Activated CD8-positive, alpha-beta T cell treated with anti-CD3 and anti-CD28 coated beads, Interleukin-2, amount 10 ng/mL, durations not matched to agents 7 days and 5 days (primary cell): ENCODE data around the gene TMEM184A. TPM values are rescaled to one million over a fixed set of nuclear protein-coding genes. Genes with fewer than 3 reads are reported as not detected.

ENCODE experiments used
- ATAC-seq: fragments of 150-1000 bp; cut with Tn5 transposase; one replicate; pipeline ENCODE4 v1.10.0; 2021; ENCODE audit warnings: moderate library complexity
- CTCF ChIA-PET: fragments of 350-600 bp; sonication (Branson Sonifier 250); formaldehyde crosslinking; loops from one replicate; lab custom pipeline; 2021; ENCODE audit warnings: antibody characterized with exemption; lab: Charles Lee
- POLR2A ChIA-PET: fragments of 350-600 bp; sonication (Branson Sonifier 250); formaldehyde crosslinking; loops from one replicate; lab custom pipeline; 2021; ENCODE audit warnings: antibody characterized with exemption; lab: Charles Lee
- DNase-seq: peaks from one replicate; pipeline ENCODE4 v3.0.0-alpha.2; 2020
- H3K27ac Mint-ChIP-seq: one replicate; pipeline ENCODE4 v1.8.0; 2021; ENCODE audit warnings: mild to moderate bottlenecking, mixed read lengths
- H3K27me3 Mint-ChIP-seq: one replicate; pipeline ENCODE4 v1.8.0; 2021; ENCODE audit warnings: low read depth, mixed read lengths
- H3K36me3 Mint-ChIP-seq: one replicate; pipeline ENCODE4 v1.8.0; 2021; ENCODE audit warnings: low read depth, mixed read lengths
- H3K4me1 Mint-ChIP-seq: one replicate; pipeline ENCODE4 v1.8.0; 2021; ENCODE audit warnings: low read depth, mixed read lengths
- H3K4me3 Mint-ChIP-seq: one replicate; pipeline ENCODE4 v1.8.0; 2021; ENCODE audit warnings: mild to moderate bottlenecking, mixed read lengths
- H3K9me3 Mint-ChIP-seq: one replicate; pipeline ENCODE4 v1.8.0; 2022; ENCODE audit warnings: mixed read lengths; ENCODE audit not compliant: insufficient read depth
- total RNA-seq, 2 experiments: library from RNA; stranded (reverse); gene quantifications; one replicate each; pipeline ENCODE4 v1.2.3, GENCODE V29; 2021

TMEM184A gene
- total RNA-seq, 2 experiments from 2014 or later, result not detected

DNA sequence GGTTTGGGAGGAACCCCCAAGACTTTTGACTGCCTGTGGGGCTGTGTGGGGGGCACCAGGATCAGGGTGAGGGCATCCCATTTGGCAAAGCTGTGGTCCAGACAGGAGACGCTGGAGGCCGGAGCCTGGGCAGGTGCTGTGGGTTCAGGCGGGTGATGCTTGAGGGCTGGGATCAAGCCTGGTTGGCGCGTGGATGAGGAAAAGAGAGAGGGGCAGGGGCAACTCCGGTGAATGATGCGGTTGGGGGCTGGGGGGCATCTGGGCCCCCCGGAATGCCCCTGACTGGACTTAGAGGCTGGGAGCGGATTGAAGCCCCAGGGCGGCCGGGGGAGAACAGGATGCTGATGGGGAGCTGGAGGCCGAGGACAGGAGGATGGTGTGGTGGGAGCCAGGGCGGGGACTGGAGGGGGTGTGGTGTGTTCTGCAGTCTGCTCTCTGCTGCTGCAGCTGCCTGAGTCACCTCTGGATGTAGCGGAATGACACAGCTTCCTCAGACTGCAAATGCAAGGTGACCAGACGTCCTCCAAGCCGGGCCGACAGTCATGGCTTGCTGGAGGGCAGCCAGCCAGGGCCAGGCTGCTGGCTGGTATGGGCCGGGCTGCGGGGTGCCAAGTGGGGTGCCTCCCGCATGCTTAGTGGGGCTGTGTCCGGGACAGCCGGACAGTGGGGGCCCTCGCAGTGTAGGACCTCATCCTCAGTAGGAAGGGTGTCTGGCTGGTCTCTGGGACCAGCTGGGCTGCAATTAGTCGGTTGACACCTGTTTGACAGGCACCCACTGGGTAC lies 22.3 kb downstream of the TMEM184A start:
- H3K4me3 Mint-ChIP-seq, result peak overlapping the region; percentile 38
- H3K4me1 Mint-ChIP-seq, result peaks cover 32% of the 10 kb centered on the region
- no peaks in the 10 kb centered on the region for H3K27me3 Mint-ChIP-seq
- DNase-seq, result peak; percentile 53
- POLR2A ChIA-PET, result no interaction called here
- peak overlapping the region; percentile 83 for H3K27ac Mint-ChIP-seq
- CTCF ChIA-PET, result no interaction called here
- ATAC-seq, result no peak
- H3K36me3 Mint-ChIP-seq, result peaks cover 2% of the 10 kb centered on the region
- H3K9me3 Mint-ChIP-seq, result no peaks in the 10 kb centered on the region

DNA sequence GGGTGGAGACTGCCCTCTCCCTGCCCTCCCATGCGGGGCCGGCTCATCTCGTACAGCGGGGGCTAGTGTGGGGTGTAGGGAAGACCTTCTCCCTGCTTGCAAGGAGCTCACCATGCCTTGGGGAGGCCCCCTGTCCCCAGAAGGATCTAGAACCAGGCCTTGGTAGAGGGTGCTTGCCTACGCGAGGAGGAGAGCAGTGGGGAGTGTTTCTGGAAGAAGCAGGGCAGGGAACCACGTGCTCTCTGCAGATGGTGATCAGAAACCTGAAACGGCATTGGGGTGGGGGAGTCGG lies 22.8 kb downstream of the TMEM184A start:
- Mint-ChIP-seq H3K36me3 (peaks cover 2% of the 10 kb centered on the region), H3K9me3 (no peaks in the 10 kb centered on the region), H3K4me3 (peak overlapping the region; percentile 83), H3K4me1 (peaks cover 32% of the 10 kb centered on the region), H3K27me3 (no peaks in the 10 kb centered on the region), H3K27ac (peak overlapping the region; percentile 83)
- ChIA-PET POLR2A (no interaction called here), CTCF (no interaction called here)
- DNase-seq, result no peak
- ATAC-seq, result no peak

DNA sequence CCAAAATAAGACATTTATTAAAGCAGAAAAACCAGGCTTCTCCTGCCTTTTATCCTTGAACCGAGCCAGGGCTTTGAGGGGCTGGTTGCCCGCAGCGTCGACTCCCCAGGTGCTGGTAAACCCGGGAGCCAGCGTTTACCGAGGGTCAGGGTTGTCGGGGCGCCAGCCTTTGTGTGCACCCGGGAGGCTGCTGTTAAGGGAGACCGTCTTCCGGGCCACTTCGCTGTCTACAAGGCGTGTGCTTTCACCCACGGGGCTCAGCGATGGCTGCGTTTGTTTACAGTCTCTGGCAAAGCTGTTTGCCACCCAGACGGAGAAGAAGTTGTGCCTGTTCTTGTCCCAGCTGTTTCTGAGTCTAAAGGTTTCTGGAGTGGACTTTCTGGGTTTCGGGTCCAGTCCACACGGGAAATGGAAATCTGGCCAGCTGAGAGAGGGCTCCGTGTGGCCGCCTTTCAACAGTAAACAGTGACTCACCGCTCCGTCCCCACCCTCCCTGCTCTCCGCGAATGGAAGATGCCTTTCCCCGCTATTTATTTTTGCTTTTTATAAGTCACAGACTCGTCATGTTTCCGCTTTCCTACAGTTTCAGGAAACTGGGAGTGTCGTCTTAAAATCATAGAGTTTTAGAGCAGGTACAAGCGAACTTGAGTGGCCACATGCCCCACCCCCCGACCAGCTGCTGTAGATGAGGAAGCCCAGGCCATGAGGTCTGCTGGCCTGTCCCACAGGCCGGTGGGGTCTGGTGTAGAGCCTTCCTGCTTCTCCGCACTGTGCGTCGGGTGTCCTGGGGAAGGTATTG lies 23.4 kb downstream of the TMEM184A start:
- peaks cover 32% of the 10 kb centered on the region for H3K4me1 Mint-ChIP-seq
- H3K9me3 Mint-ChIP-seq, result no peaks in the 10 kb centered on the region
- peak; percentile 67 for DNase-seq
- POLR2A ChIA-PET, result no interaction called here
- ATAC-seq, result peak; percentile 66
- peak overlapping the region; percentile 83 for H3K27ac Mint-ChIP-seq
- peak overlapping the region; percentile 83 for H3K4me3 Mint-ChIP-seq
- H3K36me3 Mint-ChIP-seq, result no peaks in the 10 kb centered on the region
- H3K27me3 Mint-ChIP-seq, result no peaks in the 10 kb centered on the region
- CTCF ChIA-PET, result interaction anchor here (0.6 to 0.9 kb wide), 2 partner anchors 24 to 27 kb away, joined by 3 to 4 read pairs; no protein-coding TSS in a partner anchor

DNA sequence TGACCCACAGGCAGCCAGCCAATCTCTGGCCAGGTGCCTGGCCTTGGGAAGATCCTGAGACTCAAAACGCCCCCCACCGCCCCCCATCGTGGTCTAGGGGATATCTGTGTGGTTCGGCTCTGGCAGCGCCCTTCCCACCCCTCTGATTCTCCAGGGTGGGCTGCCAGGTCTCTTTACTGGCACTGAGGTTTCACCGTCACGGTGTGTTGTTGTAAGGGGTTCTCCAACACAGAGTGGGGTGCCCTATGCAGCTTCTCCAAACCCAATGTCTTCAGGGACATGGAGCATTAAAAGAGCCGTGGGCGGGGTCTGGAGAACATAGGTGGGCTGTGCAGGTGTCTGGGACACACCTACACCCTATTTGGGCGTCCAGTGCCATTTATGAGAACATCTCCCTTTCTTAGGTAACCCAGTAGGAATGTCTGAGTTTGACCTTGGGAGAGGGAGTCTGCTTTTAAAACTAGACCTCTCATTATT lies 24.0 kb downstream of the TMEM184A start:
- Mint-ChIP-seq H3K9me3 (no peaks in the 10 kb centered on the region), H3K27ac (peak overlapping the region; percentile 83), H3K4me3 (peak overlapping the region; percentile 83), H3K36me3 (no peaks in the 10 kb centered on the region), H3K27me3 (no peaks in the 10 kb centered on the region), H3K4me1 (peaks cover 32% of the 10 kb centered on the region)
- peak; percentile 40 for DNase-seq
- ChIA-PET CTCF (interaction anchor here (0.6 to 0.9 kb wide), 2 partner anchors 24 to 27 kb away, joined by 3 to 4 read pairs; no protein-coding TSS in a partner anchor), POLR2A (interaction anchor here (0.6 kb wide), 1 partner anchor 789 kb away, joined by 4 read pairs; no protein-coding TSS in a partner anchor)
- peak; percentile 11 for ATAC-seq

DNA sequence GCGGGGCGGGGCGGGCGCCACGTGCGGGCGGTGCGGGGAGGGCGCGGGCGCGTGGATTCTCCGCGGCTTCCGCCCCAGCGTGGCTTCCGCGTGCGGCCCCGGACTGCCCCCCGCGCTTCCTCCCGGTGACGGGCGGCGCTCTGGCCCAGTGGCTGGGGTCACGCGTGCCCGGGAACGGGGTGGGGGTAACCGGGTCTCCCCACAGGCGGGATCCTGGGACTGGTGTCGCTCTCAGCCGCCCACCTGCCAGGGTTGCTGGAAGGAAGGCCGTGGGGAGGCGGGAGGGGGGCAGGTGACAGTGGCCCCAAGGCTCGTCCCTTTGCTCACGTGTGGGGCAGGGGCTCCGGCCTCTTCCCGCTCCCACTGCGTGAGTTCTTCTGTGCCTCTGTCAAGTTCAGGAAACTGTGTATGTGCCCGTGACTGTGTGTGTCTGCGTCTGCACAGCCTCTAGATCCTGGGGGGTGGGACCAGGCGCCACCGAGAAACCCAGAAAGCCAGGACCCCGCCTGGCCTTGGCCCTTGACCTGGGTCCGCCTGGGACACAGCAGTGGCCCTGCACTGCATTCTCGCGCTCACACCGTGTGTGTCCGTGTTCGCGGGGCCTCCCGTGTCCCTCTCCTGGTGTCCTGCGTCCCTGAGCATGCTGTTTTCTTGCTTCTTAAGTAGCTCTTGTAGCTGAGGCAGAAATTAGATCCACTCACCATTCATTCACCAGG lies 24.6 kb downstream of the TMEM184A start:
- Mint-ChIP-seq H3K4me3 (peak overlapping the region; percentile 83), H3K27me3 (peaks cover 6% of the 10 kb centered on the region), H3K36me3 (no peaks in the 10 kb centered on the region), H3K9me3 (no peaks in the 10 kb centered on the region), H3K4me1 (peaks cover 32% of the 10 kb centered on the region), H3K27ac (peak overlapping the region; percentile 83)
- ChIA-PET CTCF (no interaction called here), POLR2A (interaction anchor here (0.6 kb wide), 1 partner anchor 790 kb away, joined by 4 read pairs; no protein-coding TSS in a partner anchor)
- ATAC-seq (peak; percentile 33), DNase-seq (peak; percentile 46)

DNA sequence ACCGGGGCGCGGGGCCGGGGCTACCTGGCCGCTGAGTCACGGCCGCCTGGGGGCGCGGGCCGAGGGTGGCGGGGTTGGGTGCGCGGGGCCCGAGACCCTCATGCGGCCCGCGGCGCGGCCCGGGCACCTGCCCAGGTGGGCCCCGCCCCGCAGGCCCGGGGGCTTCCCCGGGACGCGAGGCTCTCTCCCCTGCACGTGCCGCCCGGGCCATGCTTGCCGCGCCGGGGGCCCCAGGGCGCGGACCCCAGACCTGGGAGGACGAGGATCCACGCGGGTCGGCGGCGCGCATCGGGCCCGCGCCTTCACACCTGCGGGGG lies 25.1 kb downstream of the TMEM184A start:
- POLR2A ChIA-PET, result no interaction called here
- no peaks in the 10 kb centered on the region for H3K9me3 Mint-ChIP-seq
- peaks cover 9% of the 10 kb centered on the region for H3K27me3 Mint-ChIP-seq
- ATAC-seq (peak; percentile 3), DNase-seq (no peak)
- H3K27ac Mint-ChIP-seq, result no peak overlapping the region
- CTCF ChIA-PET, result no interaction called here
- no peak overlapping the region for H3K4me3 Mint-ChIP-seq
- peaks cover 32% of the 10 kb centered on the region for H3K4me1 Mint-ChIP-seq
- H3K36me3 Mint-ChIP-seq, result no peaks in the 10 kb centered on the region

DNA sequence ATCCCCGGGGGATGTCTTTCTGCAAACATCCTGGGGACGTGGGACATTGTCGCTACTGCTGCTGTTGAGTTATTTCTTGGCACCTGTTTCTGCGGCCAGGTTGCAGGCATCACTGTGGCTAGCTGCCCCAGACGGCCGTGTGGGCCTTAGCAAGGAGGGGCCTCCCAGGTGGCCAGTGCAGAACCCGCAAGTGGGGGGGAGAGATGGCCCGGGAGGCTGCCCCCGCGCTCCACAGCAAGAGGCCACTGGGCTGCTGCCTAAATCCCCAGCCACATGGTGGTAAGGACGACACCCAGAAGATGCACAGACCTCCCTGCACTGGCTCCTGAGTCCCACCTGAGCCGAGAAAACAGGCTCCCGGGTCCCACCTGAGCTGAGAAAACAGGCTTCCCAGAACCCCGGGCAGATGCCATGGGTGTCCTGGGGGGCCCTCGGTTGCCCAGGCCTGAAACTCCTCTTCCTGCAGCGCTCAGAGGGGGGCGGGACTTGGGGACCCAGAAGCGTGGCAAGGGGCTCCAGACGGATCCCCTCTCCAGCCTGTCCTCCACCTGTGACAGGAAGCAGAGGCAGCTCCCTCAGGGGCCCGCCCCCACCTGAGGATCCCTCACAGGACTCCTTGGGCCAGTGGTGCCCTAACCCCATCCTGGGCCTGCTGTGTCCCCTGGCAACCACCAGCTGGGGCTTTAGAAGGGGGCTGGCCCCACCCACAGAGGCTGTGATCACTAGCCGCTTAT lies 26.5 kb downstream of the TMEM184A start:
- ATAC-seq (no peak), DNase-seq (no peak)
- H3K36me3 Mint-ChIP-seq, result no peaks in the 10 kb centered on the region
- peaks cover 32% of the 10 kb centered on the region for H3K4me1 Mint-ChIP-seq
- H3K27ac Mint-ChIP-seq, result peak overlapping the region; percentile 80
- H3K27me3 Mint-ChIP-seq, result peaks cover 15% of the 10 kb centered on the region
- ChIA-PET POLR2A (no interaction called here), CTCF (interaction anchor here (1.0 kb wide), 2 partner anchors 21 to 73 kb away, joined by 3 read pairs; no protein-coding TSS in a partner anchor)
- H3K9me3 Mint-ChIP-seq, result no peaks in the 10 kb centered on the region
- H3K4me3 Mint-ChIP-seq, result peak overlapping the region; percentile 66

DNA sequence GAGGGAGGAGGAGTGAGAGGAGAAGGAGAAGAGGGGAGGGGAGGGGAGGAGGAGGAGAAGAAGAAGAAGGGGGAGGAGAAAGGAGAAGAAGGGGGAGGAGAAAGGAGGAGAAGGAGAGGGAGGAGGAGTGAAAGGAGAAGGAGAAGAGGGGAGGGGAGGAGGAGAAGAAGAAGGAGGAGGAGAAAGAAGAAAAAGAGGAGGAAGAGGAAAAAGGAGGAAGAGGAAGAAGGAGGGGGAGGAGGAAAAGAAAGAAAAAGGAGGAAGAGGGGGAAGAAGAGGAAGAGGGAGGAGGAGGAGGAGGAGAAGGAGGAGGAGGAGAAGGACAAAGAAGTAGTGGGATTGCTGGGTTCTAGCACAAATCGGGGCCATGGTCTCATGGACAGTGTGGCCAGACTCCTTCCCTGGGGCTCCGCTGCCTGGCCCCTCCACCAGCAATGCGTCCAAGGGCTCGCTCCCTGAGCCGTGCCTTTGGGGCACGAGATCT lies 29.7 kb downstream of the TMEM184A start:
- Mint-ChIP-seq H3K4me1 (peaks cover 4% of the 10 kb centered on the region), H3K4me3 (no peak overlapping the region), H3K27me3 (peaks cover 15% of the 10 kb centered on the region), H3K36me3 (no peaks in the 10 kb centered on the region), H3K9me3 (no peaks in the 10 kb centered on the region), H3K27ac (no peak overlapping the region)
- CTCF ChIA-PET, result no interaction called here
- DNase-seq (no peak), ATAC-seq (no peak)
- POLR2A ChIA-PET, result interaction anchor here (1.0 kb wide), 1 partner anchor 18 kb away, joined by 5 read pairs; no protein-coding TSS in a partner anchor

DNA sequence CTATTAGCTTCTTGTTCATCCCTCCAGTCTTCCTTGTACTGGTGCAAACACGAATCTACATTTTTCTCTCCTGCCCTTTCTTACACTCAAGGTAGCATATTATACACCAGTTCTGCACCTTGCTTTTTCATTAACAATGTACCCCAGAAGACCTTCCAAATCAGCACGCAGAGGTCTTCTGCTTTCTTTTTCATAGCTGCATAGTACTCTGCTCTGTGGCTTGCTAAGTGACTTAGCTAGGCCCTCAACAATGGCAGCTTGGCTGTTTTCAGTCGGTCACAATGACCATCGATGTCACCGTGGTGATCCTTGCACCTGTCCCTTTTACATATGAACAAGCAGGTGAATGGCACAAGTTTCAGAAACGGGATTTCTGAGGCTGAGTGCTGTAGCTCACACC lies 30.6 kb downstream of the TMEM184A start:
- H3K27ac Mint-ChIP-seq, result no peak overlapping the region
- DNase-seq, result no peak
- CTCF ChIA-PET, result no interaction called here

DNA sequence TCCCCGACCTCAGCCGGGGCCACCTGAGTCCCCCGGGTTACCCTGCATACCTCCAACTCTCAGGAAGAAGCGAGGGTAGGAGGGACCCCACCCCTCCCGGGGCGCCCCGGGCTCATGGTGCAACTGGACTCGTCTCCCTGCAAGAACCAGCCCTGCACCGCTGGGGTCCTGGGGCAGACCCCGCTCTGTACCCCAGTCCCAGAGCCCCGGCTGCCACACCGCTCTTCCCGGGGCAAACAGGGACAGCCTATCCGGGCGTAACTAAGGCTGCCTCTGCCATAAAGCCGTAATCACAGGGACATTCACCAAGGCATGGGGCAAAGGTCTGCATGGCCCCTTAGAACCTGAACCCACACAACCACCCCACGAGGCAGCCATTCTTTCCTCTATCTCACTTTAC lies 32.2 kb downstream of the TMEM184A start:
- POLR2A ChIA-PET, result no interaction called here
- H3K27me3 Mint-ChIP-seq, result peaks cover 15% of the 10 kb centered on the region
- DNase-seq, result no peak
- no peak overlapping the region for H3K4me3 Mint-ChIP-seq
- CTCF ChIA-PET, result no interaction called here
- no peaks in the 10 kb centered on the region for H3K4me1 Mint-ChIP-seq
- no peaks in the 10 kb centered on the region for H3K9me3 Mint-ChIP-seq
- H3K27ac Mint-ChIP-seq, result no peak overlapping the region
- H3K36me3 Mint-ChIP-seq, result no peaks in the 10 kb centered on the region
- no peak for ATAC-seq

More for the DNA sequence above, 30.6 kb downstream of the TMEM184A start:
- no peak for ATAC-seq
- Mint-ChIP-seq H3K4me1 (peaks cover 4% of the 10 kb centered on the region), H3K36me3 (no peaks in the 10 kb centered on the region), H3K27me3 (peaks cover 15% of the 10 kb centered on the region), H3K4me3 (no peak overlapping the region), H3K9me3 (no peaks in the 10 kb centered on the region)
- POLR2A ChIA-PET, result interaction anchor here (1.0 kb wide), 1 partner anchor 18 kb away, joined by 5 read pairs; no protein-coding TSS in a partner anchor

DNA sequence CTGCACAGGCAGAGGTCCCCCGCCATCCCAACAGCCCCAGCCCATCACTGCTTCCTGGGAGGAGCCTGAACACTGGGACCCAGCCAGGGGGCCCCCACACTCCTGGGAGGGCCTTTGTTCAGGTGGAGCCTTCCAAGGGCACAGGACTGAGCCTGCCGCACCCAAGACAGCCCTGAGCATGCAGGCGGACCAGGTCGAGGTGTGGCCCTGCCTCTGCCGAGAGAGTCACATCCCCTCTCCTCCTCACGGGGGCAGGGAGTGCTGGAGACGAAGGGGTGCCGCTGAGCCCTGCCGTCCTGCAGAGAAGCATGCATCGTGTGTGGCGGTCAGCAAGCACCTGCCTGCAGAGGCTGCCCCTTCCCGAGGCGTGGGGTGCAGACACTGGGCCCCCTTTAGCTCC lies 32.8 kb downstream of the TMEM184A start:
- DNase-seq (no peak), ATAC-seq (no peak)
- Mint-ChIP-seq H3K4me1 (no peaks in the 10 kb centered on the region), H3K27ac (no peak overlapping the region), H3K36me3 (no peaks in the 10 kb centered on the region), H3K4me3 (no peak overlapping the region), H3K9me3 (no peaks in the 10 kb centered on the region), H3K27me3 (peaks cover 15% of the 10 kb centered on the region)
- ChIA-PET CTCF (no interaction called here), POLR2A (no interaction called here)
